Esophagus (tissue), 2 donors: ENCODE data around the gene HIRIP3. TPM values are rescaled to one million over a fixed set of nuclear protein-coding genes. Genes with fewer than 3 reads are reported as not detected.

ENCODE experiments used
- H3K27ac ChIP-seq, 2 donors: one replicate each; pipeline ENCODE4 v1.5.1; 2013; ENCODE audit warnings: low read depth in 2 of 2, mild to moderate bottlenecking in 2 of 2, inconsistent platforms in 1 of 2, low read length in 1 of 2, moderate library complexity in 1 of 2
- H3K27me3 ChIP-seq, 2 donors: one replicate each; pipeline ENCODE4 v1.6.1; 2013; ENCODE audit warnings: low read length in 2 of 2, control low read depth in 1 of 2, mild to moderate bottlenecking in 1 of 2; ENCODE audit not compliant: insufficient read depth in 2 of 2, control insufficient read depth in 1 of 2
- H3K36me3 ChIP-seq, 2 donors: one replicate each; pipeline ENCODE4 v1.6.1; 2013; ENCODE audit warnings: low read length in 1 of 2; ENCODE audit not compliant: control insufficient read depth in 2 of 2, insufficient read depth in 2 of 2
- H3K4me1 ChIP-seq, 2 donors: one replicate each; pipeline ENCODE4 v1.6.1; 2013; ENCODE audit warnings: low read length in 1 of 2; ENCODE audit not compliant: control insufficient read depth in 2 of 2, insufficient read depth in 2 of 2
- H3K4me3 ChIP-seq, 2 donors: one replicate each; pipeline ENCODE4 v1.5.1; 2013; ENCODE audit warnings: low read length in 2 of 2, mild to moderate bottlenecking in 2 of 2, low read depth in 1 of 2, moderate library complexity in 1 of 2
- H3K9me3 ChIP-seq, 2 donors: one replicate each; pipeline ENCODE4 v1.6.1; 2013; ENCODE audit warnings: mild to moderate bottlenecking in 2 of 2, low read depth in 1 of 2, low read length in 1 of 2, moderate library complexity in 1 of 2; ENCODE audit not compliant: control insufficient read depth in 2 of 2, insufficient read depth in 1 of 2
- WGBS, 2 donors: extraction: QIAGEN DNeasy Blood & Tissue Kit; methylation state at CpG; one replicate each; pipeline ENCODE4 v1.1.7; 2013; 5-methylcytosine and 5-hydroxymethylcytosine counted together
- polyA plus RNA-seq, 2 donors: library from polyadenylated mRNA; stranded (reverse); fragments of 200-250 nt; gene quantifications; one replicate each; pipeline ENCODE4 v1.2.3, GENCODE V29; 2013
- donor health status: healthy with polysubstance abuse.
- donor health status: Bipolar disorder and iron deficiency.

Gene HIRIP3
- polyA plus RNA-seq, 2 donors, result 6.3 to 9.7 TPM

DNA sequence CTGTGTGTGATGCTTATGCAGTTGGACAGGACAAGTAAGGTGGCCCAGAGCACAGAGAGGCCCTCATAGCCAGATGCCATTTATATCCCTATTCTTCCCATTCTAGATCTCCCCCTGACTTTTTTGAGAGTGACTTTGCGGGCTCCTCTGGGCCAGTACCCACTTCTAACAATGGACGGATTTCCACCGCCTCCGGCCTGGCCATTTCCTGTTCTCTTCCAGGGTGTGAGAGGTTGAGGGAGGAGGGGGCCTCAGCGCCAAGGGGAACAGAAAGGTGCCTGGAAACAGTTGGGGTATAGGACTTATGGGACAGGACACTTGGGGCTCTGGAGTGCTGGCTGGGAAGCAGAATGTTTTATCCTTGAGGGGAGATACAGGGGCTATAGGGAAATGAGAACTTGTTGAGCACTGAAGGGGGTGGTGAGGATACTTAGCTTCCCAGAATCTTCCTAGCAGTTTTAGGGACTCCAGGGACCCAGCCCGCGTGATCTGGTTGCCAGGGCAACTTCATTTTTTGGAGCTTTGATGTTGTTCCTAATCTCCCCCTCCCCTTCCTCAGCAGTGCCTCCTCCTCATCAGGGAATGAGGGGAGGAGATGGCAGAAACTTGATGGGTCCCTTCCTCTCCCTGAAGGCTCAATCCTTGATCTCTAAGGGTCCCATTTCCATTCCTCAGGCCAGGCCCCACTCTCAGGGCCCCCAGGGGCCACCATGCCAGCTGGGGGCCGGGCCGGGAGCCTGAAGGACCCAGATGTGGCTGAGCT is 18.2 kb downstream of the HIRIP3 start:
- H3K4me3 ChIP-seq, result no peak overlapping the region
- 80 to 84% methylated on average over 9 of the region's 9 CpGs for WGBS, 2 donors
- no peak overlapping the region for H3K27ac ChIP-seq
- no peaks in the 10 kb centered on the region for H3K27me3 ChIP-seq
- peaks cover 20 to 30% of the 10 kb centered on the region in 2 donors for H3K36me3 ChIP-seq
- H3K9me3 ChIP-seq, result no peaks in the 10 kb centered on the region
- peaks cover 10 to 16% of the 10 kb centered on the region in 2 donors for H3K4me1 ChIP-seq

DNA sequence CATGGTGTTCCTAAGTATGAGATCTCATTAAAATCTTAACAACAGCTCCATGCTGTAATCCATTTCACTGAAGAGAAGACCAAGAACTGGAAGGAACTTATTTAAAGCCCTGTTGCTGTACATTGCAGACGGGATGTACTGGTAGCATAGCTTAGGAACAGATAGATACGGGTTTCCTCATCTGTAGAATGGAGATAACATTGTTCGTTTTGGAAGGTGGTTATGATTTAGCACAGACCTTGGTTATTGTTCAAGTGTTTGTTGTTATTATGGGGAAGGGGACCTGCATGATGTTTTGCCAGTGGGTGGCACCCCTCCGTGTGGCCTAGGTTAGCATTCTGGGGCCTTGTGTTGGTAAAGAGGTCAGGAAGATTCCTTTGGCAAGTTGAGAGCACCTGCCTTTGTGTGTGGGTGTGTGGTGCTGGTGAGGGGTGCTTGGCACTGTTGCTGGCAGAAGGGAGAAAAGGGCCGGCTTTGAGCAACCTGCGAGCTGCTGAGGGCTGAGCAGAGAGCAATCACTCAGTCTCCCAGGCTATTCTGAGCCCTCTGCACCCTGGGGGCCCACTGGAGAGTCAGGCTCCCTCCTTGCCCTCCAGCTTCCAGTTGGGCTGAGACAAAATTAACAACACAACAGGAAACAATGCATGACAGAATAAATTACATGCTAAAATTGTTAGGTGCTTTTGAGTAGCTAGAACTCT is 19.5 kb downstream of the HIRIP3 start:
- 22 to 29% methylated on average over 5 to 6 of the region's 6 CpGs for WGBS, 2 donors
- Histone ChIP-seq H3K9me3 (no peaks in the 10 kb centered on the region), H3K27me3 (no peaks in the 10 kb centered on the region), H3K27ac (peak overlapping the region in 1 of 2 donors; percentile 33), H3K36me3 (peaks cover 17 to 25% of the 10 kb centered on the region in 2 donors), H3K4me1 (peaks cover 10 to 16% of the 10 kb centered on the region in 2 donors), H3K4me3 (peak overlapping the region in 1 of 2 donors; percentile 94)

DNA sequence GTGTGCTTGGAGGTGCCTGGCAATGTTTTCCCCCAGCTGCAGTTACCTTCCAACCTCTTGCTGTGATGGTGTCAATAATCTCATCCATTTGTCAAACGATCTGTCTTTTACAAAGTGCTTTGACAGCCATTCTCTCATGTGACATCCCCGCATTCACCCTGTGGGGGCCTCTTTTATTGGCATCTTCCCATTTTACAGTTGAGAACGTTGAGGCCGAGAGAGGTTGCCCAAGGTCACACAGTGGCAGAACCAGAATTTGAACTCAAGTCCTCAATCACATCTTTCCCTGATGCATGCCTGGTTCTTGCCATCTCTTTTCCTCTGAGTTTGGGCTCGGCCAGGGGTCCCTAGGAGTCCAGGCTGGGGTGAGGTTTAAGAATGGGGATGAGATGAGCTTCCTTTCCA is 20.3 kb downstream of the HIRIP3 start:
- Histone ChIP-seq H3K4me1 (peaks cover 10 to 16% of the 10 kb centered on the region in 2 donors), H3K27me3 (no peaks in the 10 kb centered on the region), H3K27ac (peak overlapping the region in 1 of 2 donors; percentile 96), H3K36me3 (peaks cover 17 to 21% of the 10 kb centered on the region in 2 donors), H3K4me3 (peak overlapping the region; percentile 64 to 94), H3K9me3 (no peaks in the 10 kb centered on the region)
- WGBS, 2 donors, result 52 to 55% methylated on average over 5 of the region's 5 CpGs

DNA sequence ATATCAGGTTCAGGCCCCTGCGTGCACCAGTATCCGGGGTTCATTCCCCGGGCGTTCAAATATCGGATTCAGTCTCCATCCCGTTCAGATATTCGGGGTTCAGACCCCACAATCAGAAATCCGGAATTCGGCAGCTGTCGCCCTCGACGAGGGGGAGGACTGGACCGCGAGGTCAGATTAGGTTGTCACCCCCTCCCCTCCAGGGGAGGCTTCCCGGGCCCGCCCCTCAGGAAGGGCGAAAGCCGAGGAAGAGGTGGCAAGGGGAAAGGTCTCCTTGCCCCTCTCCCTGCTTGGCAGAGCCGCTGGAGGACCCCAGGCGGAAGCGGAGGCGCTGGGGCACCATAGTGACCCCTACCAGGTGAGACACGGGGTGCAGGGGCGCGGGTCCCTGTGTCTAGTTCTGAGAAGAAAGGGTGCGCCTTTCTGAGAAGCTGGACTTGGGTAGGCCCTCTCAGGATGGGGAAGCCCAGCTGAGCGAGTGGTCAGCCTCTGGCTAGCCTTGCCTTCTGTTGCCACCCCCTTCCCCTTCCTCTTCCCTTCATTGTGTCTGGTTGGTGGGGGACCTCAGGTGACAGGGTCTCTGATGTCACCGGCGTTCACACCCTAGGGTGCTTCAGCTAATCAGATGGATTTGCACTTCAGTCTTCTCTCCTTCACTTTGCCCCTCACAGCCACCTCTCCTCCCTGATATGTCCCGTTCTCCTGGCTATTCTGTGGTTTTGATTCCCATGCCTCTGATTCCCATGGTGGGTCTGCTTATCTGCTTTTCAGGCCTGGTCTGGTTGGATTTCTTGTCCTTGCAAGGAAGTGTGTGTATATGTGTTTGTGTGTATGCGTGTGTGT is 20.9 kb downstream of the HIRIP3 start:
- Histone ChIP-seq H3K9me3 (no peaks in the 10 kb centered on the region), H3K4me1 (peaks cover 10 to 16% of the 10 kb centered on the region in 2 donors), H3K4me3 (peak overlapping the region; percentile 64 to 94), H3K27me3 (no peaks in the 10 kb centered on the region), H3K27ac (peak overlapping the region; percentile 77 to 96), H3K36me3 (peaks cover 14 to 19% of the 10 kb centered on the region in 2 donors)
- 2% methylated on average over 30 to 31 of the region's 31 CpGs for WGBS, 2 donors

DNA sequence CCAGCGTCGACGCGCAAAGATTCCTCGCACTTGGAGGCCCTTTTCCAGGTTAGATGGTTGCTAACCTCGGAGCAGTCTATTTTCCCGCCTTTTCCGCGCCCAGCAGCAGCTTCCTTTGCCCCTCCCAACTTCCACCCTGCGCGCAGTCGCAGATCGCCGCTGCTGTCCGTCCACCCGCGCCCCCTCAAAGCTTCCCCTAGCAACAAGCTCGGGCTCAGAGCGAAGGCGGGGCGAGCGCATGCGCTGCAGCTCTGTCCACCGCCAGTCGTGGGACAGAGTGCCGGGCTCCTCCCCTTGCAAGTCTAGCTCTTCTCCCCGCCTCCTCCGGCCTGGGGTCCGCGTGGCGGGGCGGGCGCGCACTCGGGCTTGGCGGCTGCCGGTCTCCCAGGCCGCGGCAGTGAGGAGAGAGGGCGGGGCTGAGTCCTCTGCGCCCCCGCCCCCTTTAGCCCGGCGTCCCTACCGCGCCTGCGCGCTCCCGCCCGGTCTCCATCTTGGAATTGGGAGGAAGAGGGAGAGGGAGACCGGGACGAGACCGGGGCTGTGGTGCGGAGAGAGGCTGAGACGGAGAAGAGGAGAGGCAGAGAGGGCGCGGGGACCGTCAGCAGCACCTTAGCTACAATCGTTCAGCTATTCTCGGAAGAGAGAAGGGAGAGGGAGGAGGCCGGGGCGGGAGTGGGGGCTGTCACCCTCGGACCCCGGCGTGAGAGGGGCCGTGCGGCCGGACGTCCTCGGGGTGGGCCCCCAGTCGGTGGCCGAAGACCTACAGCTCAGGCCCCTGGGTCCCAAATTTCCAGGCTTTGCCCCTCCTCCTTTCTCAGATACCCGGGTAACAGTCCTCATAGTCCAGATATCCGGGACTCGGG is 21.8 kb downstream of the HIRIP3 start, which contains the start of gene TAOK2:
Gene TAOK2, plus strand, starts transcription at position 485 of the 863 bp plus-strand sequence. CDS start 3,905 bp downstream, outside the sequence.
- peaks cover 10 to 11% of the 10 kb centered on the region in 2 donors for H3K36me3 ChIP-seq
- 4% methylated on average over 70 to 75 of the region's 75 CpGs for WGBS, 2 donors
- H3K9me3 ChIP-seq, result no peaks in the 10 kb centered on the region
- no peaks in the 10 kb centered on the region for H3K27me3 ChIP-seq
- H3K4me1 ChIP-seq, result peaks cover 10 to 16% of the 10 kb centered on the region in 2 donors
- peak within 1 kb of the TSS; percentile 64 to 94 for H3K4me3 ChIP-seq
- H3K27ac ChIP-seq, result peak within 1 kb of the TSS; percentile 77 to 96

DNA sequence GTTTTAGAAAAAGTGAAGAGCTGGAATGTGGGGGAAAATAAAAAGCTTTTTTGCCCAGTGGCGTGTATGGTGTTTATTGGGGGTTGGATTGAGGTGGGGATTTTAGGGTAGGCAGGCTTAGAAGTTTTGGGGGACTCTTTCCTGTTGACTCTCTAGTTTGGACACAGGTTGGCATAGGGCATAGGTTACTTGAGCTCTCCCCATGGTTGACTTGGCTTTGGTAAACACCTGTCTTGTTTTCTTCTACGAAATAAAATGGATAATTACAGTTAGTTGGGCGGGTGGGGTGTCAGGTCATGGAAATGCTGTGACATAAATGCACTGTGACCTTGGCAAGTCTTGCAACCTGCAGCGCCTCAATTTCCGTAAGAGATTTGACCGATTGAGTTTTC is 22.4 kb downstream of the HIRIP3 start:
- Histone ChIP-seq H3K9me3 (no peaks in the 10 kb centered on the region), H3K27ac (peak overlapping the region in 1 of 2 donors; percentile 40), H3K27me3 (no peaks in the 10 kb centered on the region), H3K36me3 (peaks cover 5 to 8% of the 10 kb centered on the region in 2 donors), H3K4me1 (peaks cover 10 to 16% of the 10 kb centered on the region in 2 donors), H3K4me3 (peak overlapping the region; percentile 64 to 94)
- 61 to 76% methylated on average over 6 of the region's 6 CpGs for WGBS, 2 donors

DNA sequence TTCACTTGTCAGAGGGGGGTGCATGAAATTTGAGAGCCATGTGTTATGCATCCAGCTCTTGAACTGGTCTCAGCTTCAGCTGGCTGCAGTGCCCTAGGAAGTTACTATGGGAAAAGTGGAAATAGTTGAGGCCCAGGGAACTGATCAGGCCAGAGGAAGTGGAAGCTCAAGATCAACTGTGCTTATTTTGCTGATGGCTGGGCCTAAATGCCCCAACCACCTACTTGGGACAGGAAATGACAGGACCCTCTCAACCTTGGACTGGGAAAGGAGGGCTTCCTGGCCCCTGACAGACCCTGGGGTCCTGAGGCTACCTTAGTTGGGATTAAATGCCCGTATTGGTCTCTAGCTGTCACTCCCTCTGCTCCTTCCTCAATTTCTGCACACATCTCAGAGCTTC is 22.9 kb downstream of the HIRIP3 start:
- Histone ChIP-seq H3K9me3 (no peaks in the 10 kb centered on the region), H3K36me3 (peaks cover 0 to 9% of the 10 kb centered on the region in 2 donors), H3K27ac (peak overlapping the region in 1 of 2 donors; percentile 31), H3K4me1 (peaks cover 10 to 16% of the 10 kb centered on the region in 2 donors), H3K27me3 (no peaks in the 10 kb centered on the region), H3K4me3 (no peak overlapping the region)
- 91 to 100% methylated on average over 1 of the region's 1 CpG for WGBS, 2 donors

DNA sequence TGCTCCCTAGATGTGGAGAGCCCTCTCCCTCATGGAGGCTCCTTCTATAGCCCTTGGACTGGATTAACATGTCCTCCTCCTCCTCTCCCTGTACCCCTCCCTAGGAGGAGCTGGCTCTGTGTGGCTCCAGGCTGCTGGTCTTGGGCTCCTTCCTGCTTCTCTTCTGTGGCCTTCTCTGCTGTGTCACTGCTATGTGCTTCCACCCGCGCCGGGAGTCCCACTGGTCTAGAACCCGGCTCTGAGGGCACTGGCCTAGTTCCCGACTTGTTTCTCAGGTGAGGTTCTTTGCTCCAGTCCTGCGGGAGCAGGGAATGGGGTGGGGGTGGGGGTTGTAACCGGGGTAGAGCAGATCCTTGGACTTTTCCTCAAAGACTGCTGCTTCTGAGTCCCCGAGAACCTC is 24.1 kb downstream of the HIRIP3 start:
- WGBS, 2 donors, result 88 to 91% methylated on average over 8 of the region's 8 CpGs
- no peak overlapping the region for H3K27ac ChIP-seq
- no peaks in the 10 kb centered on the region for H3K27me3 ChIP-seq
- peaks cover 0 to 9% of the 10 kb centered on the region in 2 donors for H3K36me3 ChIP-seq
- no peaks in the 10 kb centered on the region for H3K9me3 ChIP-seq
- H3K4me3 ChIP-seq, result no peak overlapping the region
- H3K4me1 ChIP-seq, result peaks cover 9 to 16% of the 10 kb centered on the region in 2 donors
